Tibial nerve (tissue), 4 donors: ENCODE results near the gene GPANK1.

Experiments used
- EP300 ChIP-seq, 2 donors: sonication (generic); formaldehyde crosslinking; IDR thresholded peaks; one replicate each; pipeline ENCODE4 v1.6.1; 2017; ENCODE audit warnings: antibody characterized with exemption in 2 of 2, mild to moderate bottlenecking in 1 of 2
- POLR2A ChIP-seq, 2 donors: fragments of 450-650 bp; IDR thresholded peaks; one replicate each; pipeline ENCODE4 v1.6.1; 2017; ENCODE audit warnings: antibody characterized with exemption in 2 of 2, mild to moderate bottlenecking in 2 of 2, moderate library complexity in 2 of 2
- TF ChIP-seq, protein P1 (sequence below), 5 experiments: fragments of 200-600 bp in 3 of 5; fragments of 450-650 bp in 2 of 5; sonication (generic) in 3 of 5; IDR thresholded peaks; one replicate each; pipeline ENCODE4 v1.5.1; 2016 to 2019; ENCODE audit warnings: antibody characterized with exemption in 5 of 5, mild to moderate bottlenecking in 3 of 5, moderate library complexity in 2 of 5

DNA sequence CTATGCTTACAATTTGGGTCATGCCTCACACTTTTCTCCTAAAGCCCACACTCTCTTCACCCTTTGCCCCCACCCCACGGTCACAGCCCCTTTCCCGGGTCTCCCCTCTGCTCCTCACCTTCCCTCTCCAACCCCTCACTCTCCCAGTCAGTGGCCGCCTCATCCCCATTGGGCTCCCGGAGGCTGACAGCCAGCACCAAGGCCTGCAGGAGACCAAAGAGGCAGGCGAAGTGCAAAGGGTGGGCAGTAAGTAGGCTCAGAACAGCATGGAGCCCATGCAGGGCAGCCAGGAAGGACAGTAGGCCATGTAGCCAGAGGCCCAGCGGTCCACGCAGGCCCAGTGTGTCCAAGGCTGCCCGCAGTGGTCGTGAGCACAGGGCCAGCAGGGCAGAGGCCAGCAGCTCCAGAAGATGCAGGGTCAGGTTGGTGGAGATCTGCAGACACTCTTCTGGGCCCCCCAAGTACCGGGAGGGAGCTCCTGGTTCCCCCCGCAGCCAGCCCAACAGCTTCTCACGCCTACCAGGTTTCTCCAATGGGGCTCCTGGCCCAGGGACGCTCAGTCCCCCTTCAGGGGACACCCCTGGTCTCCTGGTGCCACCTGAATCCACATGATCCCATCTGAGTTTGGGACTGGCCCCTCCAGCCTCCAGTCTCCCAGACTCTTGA is 5.7 kb downstream of the GPANK1 start:
- TF ChIP-seq, protein P1, sequence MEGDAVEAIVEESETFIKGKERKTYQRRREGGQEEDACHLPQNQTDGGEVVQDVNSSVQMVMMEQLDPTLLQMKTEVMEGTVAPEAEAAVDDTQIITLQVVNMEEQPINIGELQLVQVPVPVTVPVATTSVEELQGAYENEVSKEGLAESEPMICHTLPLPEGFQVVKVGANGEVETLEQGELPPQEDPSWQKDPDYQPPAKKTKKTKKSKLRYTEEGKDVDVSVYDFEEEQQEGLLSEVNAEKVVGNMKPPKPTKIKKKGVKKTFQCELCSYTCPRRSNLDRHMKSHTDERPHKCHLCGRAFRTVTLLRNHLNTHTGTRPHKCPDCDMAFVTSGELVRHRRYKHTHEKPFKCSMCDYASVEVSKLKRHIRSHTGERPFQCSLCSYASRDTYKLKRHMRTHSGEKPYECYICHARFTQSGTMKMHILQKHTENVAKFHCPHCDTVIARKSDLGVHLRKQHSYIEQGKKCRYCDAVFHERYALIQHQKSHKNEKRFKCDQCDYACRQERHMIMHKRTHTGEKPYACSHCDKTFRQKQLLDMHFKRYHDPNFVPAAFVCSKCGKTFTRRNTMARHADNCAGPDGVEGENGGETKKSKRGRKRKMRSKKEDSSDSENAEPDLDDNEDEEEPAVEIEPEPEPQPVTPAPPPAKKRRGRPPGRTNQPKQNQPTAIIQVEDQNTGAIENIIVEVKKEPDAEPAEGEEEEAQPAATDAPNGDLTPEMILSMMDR (IDR thresholded peaks at IDR 0.05), result no peak
- TF ChIP-seq EP300 (IDR thresholded peaks at IDR 0.05) (no peak), POLR2A (IDR thresholded peaks at IDR 0.05) (no peak)
